C4-2B (cell line): ENCODE measurements around the gene SDS.

Experiments
- CTCF ChIP-seq: fragments of 450-650 bp; conservative IDR thresholded peaks from 2 replicates; pipeline ENCODE4 v1.5.1; 2017; ENCODE audit warnings: mild to moderate bottlenecking
- ZFX ChIP-seq: fragments of 450-650 bp; IDR thresholded peaks from 2 replicates; pipeline ENCODE4 v1.6.1; 2017

GRCh38 chr12:113346353-113346752, 57.3 kb downstream of the SDS start:
- TF ChIP-seq CTCF (no peak), ZFX (no peak)
